NCI-H446 treated with DMSO at 0.1 percent for 48 hours (cell line): ENCODE measurements around the gene MRPS35.

Source experiments
- DNase-seq: peaks from one replicate; lab custom pipeline; 2025; lab: John Stamatoyannopoulos, UW

The MRPS35 gene

DNA sequence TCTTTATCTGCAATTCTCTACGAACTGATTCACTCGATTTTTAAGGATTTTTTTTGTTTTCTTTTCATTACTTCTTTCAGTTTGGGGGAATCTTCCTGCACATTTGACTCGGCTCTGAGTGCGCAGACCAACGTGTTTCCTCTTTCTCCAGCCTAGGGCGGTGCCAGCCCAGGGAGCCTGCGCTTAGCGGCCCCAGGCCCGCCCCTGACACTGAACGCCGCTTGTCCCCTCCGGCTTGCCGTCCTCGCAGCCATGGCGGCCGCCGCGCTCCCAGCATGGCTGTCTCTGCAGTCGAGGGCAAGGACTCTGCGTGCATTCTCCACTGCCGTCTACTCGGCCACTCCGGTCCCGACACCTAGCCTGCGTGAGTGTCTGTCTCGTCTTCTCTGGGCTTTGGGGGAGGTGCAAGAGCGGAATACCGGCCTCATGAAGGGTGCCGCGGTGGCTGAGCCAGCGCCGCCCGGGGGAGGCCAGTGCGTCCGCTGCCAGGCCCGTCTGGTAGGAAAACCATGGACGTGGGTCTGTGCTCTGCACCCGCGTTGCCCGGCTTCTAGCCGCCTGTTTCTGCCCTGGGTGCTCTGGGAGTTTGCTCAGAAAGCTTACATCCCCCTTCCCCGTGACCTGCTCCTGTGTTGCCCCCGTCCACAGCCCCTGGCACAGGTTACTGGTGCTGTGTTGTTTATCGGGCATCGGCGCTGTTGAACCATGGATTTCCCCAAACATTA lies at the start of gene MRPS35:
TSS of gene MRPS35 (plus strand) at position 241 of the 725 bp plus-strand sequence. CDS start at position 253, 12 bp downstream.
- DNase-seq: peak; percentile 72

DNA sequence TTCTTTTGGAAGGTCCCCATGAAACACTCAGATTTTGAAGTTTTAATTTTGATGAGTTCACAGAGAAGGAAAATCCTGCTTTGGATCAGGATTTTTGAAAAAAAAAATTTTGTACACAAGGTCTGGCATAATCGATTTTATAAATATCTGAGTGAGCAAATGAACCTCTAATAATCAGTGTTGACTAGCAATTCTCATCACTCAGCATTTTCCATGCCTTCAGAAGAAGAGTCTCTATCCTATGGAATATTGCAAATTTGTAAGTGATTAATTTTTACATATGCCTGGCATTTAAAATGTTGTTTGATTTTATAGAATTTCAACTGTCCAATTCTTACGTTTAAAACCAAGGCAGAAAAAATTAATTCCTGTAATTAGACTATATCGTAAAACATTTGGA lies 44.9 kb upstream of the MRPS35 start:
- DNase-seq: no peak

DNA sequence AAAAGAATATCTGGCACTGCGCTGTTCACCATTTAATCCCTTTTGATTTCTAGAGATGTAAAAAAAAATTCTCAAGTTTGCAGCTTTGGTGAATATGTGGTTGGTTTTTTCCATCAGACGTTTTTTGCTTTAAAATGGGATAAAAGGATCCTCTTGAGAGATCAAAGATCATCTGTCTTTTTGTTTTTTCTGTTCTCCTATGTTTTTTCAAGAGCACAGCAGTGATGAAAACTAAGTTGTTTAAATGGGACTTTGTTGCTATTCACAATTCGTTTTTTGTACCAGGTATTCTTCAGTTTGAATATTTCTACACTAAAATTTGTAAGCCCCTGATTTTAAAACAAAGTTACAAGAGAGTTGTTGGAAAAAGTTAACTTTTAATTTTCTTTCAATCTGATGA lies 44.1 kb upstream of the MRPS35 start:
- no peak for DNase-seq

DNA sequence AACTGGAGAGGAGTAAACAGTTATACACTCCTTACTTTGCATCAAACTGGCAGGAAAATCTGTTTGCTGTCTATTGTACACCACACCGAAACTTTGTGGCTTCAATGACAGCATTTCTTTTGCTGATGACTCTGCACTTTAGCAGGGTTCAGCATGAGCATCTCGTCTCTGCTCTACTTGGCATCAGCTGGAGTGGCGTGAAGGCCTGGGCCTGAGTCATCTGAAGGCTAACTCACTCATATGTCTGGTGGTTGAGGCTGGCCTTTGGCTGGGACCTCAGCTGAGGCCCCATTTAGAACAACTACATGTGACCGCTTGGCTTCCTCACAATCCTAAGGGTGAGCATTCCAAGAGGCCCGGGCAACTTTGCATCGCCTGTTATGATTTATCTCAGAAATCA lies 43.1 kb upstream of the MRPS35 start:
- DNase-seq: no peak

DNA sequence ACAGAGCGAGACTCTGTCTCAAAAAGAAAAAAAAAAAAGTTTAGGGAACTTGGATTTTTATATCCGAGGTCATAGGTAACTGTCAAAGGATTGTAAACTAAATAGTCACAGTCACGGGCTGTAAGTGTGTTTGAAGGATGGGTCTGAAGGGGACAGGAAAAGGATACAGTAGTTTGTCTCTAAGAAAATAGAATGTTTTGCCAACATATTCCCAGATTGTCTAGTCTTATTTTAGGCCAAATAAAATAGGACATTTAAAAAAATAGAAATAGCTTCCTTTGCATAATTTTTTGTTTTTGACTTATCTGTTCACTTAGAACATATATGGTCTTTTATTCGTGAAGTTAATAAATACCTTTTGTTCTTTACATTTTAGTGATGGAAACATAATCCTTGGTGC lies 38.6 kb upstream of the MRPS35 start:
- no peak for DNase-seq

DNA sequence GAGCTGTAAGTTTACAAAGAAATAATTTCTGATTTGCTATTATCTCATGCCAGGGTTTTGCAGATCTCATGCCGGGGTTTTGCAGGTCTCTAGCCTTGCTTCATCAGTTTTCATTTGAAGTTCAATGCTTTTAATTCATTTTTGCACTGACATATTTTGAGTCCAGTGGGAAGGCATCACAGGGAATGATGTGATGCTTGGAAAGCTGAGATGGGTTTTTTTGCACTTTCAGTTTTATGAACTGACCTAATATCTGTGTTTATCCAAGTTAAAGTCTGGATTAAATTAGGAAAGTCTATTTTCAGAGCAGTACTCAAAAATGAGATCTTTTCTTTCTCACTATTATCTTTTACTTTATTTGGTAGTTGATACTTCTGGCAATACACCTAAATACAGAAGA lies 38.0 kb upstream of the MRPS35 start:
- no peak for DNase-seq

DNA sequence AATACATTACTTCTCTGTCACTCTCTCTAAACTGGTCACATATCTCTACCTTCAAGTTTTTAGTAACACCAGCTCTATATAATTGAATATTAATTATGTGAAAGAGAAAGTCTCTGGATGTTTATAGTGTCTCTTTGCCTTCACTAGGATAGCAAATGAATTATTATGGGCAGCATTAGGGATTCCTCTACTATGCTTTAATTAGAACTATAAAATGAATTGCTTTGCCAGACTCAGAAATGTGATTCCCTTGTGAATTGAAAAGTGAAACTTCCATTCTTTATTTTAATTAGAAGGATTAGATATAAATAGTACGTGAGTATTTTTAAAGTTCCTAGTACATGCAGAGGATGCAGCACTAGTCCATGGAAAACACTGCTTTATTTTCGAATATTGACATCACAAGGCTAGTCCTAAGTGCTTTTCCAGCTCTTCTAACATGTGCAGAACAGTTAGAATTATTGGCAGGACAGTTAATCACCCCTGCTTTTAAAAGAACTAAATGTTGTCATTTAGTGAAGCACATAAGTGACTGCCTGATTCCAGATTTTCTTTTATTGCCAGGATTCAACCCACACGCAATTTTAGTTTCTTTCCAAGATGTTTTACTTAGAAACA lies 37.4 kb upstream of the MRPS35 start:
- no peak for DNase-seq

DNA sequence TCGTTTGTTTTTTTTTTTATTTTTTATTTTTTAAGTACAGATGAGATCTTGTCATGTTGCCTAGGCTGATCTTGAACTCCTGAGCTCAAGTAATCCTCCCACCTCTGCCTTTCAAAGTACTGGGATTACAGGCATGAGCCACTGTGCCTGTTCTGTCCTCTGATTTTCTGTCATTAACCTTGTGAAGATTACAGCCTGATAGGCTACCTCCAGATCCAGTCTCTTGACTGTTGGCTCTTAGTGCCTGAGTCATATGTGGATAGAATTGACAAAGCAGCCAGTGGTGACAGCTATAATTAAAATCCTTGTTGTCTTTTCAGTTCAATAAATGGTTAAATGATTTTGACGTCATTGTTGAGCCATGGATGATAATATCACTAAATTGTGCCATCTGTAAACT lies 35.6 kb upstream of the MRPS35 start:
- DNase-seq: no peak

DNA sequence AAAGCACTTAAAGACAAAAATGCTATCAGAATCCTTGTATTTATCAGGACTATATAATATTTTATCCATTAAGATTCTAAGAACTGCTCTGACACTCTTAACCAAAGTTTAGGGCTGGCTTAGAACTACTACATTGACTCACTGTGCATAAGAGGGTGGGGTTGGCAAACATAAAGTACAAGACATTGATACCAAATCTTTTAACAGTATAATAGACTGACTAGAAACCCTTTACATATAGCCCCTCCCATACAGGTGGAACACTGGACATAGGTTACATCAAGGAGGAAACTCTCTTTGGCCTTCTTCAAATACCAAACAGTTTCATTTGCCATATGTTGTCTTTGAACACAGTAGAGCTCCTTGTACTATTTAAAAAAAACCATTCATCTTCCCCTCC lies 30.0 kb upstream of the MRPS35 start:
- DNase-seq: no peak

DNA sequence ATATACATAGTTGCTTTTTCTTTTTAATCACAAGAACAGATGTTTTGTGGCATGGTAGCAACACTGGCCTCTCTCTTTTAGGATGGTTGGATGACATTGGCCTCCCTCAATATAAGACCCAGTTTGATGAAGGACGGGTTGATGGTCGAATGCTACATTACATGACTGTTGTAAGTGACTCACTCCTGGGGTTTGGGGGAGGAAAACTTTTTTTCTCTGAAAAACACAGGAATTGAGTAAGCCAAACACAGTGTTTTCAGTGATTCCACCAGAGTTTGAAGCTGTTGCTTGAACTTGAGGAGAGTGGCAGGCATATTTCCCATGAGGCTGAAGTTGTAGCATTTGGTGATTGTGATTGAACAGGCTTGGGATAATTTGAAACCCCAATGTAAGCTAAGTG lies 28.1 kb upstream of the MRPS35 start:
- DNase-seq: no peak

DNA sequence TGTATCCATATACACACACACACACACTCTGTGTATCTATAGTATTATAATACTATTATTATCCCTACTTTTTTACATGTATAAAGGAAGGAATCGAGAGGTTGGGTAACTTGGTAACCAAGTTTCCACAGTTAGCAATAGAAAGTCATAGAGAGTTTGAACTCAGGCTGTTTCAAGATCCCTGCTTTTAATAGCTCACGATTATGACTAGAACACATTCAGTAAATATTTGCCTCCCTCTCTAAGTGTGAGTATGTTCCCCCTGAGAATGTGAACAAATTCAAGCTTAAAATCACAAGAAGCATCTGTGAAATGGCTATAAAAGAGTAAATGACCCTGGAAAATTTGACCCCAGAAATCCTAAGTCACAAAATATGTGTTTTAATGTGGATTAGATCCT lies 25.4 kb upstream of the MRPS35 start:
- no peak for DNase-seq

DNA sequence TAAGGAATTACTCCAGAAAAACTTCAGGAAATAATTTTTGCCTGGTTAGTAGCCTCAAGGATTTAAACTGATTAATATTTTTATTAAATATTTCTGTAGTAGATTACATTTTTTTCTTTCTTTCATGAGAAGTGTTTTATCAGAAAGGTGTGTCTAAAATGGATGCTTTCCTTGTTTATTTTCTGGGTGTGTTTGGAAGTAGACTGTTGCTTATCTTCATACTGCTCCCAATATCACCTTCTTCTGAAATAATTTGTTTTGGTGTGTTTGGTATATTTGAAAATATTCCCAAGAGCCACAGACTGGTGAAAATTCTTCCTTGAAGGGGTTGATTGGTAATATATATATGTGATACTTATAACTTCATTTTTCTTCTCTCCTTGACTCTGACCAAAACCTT lies 24.5 kb upstream of the MRPS35 start:
- no peak for DNase-seq

DNA sequence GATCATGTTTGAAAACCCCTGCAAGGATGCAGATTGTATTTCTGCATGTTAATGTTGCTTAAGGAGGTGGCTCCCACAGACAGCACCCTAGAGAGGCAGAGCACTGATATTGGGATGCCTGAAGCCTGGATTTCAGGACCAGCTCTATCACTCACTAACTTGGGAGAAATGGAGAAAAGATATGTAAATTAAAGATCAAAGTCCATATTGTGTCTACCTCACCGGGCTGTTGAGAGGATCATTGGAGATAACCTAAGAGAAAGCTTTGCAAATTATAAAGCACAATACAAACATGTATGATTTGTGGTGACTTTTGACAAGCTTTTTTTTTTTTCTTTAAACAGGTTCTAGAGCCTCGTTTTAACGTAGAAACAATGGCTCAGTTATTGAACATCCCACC lies 22.0 kb upstream of the MRPS35 start:
- DNase-seq: no peak

DNA sequence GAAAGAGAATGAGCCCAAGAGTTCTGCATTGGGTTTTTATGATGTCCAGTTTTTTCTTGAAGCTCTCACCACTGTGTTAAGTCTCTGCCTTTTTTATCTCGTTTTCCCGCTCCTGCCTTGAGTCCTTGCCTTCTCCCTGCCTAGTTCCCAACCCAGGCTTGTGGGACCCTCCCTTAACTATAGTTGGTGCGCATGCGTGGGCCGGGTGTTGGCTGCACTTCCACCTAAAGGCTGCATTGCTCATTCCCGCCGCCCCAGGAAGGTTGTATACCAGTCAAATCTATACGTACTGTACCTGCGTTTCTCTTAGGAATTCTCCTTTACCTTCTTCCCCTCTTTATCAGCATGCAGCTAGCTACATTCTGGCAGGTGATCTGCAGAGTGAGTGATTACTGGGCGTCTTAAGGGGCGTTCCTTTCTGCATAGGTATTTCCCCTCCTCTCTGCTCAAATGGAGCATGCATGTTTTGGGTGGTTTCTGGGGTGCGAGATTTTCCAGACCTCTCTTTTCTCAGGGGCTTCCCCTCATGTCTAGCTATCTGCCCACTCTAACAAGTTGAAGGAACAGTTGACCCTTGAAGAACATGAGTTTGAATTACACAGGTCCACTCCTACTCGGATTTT lies 21.0 kb upstream of the MRPS35 start:
- no peak for DNase-seq

DNA sequence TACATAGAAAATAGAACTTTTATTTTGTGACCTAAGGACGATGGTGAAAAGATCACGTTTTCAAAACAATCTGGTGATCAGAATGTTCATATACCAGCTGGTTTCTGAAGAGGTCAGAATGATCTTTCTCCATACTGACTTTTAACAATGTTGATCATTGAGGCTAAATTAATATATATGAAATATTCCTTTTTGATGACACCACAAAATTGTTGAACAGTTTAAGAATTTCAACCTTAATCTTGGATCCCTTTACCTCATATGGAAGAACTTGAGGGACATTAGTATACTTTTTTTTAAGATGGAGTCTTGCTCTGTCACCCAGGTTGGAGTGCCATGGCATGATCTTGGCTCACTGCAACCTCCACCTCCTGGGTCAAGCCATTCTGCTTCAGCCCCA lies 17.2 kb upstream of the MRPS35 start:
- no peak for DNase-seq

DNA sequence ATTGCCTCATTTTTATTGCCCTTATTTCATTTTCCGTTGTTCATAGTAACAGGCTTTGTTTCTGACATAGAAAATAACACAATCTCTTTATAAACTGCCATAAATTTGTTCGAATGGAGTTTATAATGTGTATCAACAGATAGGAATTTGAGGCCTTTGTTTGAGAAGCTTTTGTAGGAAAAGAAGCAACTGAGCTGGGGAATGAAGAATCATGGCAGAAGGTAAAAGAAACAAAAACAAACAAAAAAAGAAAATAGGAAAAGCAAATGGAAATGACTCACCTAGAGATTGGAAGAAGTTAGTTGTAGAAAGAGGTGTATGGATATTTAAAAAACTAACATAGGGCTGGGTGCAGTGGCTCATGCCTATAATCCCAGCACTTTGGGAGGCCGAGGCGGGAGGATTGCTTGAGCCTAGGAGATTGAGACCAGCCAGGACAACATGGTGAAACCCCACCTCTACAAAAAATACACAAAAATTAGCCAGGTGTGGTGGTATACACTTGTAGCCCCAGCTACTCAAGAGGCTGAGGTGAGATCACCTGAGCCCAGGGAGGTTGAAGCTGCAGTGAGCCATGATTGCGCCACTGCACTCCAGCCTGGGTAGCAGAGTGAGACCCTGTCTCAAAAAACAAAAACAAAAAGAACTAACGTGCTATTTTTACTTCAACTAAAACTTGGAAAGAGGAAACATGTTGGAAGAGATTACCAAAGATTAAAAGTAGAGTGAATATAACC lies 14.9 kb upstream of the MRPS35 start:
- DNase-seq: no peak

DNA sequence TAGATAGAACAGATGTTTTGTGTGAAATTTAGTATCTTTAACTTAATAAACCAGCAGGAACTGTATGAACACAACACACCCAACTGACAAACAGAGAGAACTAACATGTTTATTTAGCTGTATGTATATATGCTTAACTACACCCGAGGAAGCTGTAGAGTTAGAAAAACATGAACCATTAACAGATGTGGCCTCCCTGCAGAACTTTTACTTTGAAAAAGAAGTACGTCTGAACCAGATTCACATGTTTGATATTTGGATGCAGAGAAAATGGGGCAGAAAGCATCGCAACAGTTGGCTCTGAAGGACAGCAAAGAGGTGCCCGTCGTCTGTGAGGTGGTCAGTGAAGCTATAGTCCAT lies 14.4 kb upstream of the MRPS35 start, which contains the start of gene REP15:
TSS of gene REP15 (plus strand) at position 155 of the 360 bp plus-strand sequence. CDS start at position 271, 116 bp downstream.
- no peak for DNase-seq

DNA sequence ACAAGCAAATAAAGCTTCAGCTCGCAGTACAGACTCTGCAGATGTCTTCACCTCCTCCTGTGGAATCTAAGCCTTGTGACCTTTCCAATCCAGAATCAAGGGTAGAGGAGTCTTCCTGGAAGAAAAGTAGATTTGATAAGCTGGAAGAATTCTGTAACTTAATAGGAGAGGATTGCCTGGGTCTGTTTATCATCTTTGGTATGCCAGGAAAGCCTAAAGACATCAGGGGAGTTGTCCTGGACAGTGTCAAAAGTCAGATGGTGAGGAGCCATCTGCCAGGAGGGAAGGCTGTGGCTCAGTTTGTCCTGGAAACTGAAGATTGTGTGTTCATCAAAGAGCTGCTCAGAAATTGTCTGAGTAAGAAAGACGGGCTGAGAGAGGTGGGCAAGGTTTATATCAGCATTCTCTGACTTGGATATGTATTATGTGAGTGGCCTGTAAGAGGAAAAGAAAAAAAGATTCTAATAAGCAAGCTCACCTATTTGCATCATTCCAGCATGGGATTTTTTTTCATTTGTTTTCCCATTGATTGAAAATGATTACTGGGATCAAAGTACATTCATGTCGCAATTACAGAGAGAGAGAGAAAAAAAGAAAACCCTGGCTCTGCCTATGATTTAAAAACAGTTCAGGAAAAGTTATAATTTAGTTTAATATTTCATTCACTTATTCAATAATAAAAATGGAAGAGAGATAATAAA lies 13.6 kb upstream of the MRPS35 start:
- DNase-seq: no peak

DNA sequence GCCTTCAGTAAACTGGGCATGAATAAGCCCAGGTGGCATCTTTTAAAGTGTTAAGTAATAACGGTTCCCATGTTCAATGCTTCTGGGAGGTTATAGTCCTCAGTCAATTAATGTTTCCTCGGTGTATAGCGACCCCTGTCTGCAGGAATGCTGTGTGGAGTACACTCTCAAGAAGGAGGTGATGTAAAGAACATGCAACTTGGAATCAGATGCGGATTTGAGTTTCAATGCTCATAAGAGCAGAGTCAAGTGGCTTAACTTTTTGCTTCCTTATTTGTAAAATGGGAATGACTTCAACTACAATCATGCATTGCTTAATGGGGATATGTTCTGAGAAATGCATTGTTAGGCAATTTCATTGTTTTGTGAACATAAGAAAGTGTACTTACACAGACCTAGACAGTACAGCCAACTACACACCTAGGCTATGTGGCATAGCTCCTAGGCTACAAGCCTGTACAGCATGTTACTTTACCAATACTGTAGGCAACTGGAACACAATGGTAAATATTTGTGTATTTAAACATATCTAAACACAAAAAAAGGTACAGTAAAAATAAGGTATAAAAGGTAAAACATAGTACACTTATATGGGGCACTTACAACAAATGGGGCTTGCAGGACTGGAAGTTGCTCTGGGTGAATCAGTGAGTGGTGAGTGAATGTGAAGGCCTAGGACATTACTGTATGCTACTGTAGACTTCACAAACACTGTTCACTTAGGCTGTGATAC lies 6.7 kb upstream of the MRPS35 start:
- DNase-seq: peak; percentile 46

DNA sequence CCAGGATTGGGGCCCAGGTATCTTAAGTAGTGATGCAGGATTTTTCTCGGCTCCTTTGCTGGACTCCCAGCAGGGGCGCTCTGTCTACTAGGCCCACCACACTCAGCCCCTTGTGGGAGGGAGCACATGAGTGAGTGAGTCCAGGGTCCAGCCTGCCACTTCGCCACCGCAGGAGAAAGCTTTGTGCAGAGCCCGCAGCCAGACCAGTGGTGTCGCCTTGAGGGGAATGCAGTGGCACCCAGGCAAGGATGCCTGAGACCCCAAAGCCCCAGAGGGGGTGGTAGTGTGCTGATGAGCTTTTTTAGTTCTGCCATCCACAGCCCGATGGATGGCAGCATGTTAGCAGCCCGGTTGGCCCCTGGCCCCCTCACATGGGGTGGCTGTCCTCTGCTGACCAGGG lies 5.4 kb upstream of the MRPS35 start:
- no peak for DNase-seq

DNA sequence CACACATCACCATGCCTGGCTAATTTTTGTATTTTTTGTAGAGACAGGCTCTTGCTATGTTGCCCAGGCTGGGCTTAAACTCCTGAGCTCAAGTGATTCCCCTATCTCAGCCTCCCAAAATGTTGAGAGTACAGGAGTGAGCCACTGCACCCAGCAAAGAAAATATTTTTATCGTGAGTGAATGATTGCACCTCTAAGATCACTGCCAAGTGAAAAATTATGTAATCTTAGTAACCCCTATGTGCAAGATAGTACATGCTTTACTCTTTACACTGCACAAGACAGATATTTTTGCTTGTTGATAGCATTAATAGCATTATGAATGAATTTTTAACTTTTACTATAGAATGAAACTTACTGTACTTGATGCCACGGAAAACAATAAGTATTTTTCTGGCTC lies 3.4 kb upstream of the MRPS35 start:
- DNase-seq: no peak
